ENCODE results near the gene PCDHGB7.
"Not testable (repeated sequence)": the region's sequence is repeated elsewhere in the genome, so short reads cannot be mapped to it uniquely, and the experiment has no call there.

Gene PCDHGB7

DNA sequence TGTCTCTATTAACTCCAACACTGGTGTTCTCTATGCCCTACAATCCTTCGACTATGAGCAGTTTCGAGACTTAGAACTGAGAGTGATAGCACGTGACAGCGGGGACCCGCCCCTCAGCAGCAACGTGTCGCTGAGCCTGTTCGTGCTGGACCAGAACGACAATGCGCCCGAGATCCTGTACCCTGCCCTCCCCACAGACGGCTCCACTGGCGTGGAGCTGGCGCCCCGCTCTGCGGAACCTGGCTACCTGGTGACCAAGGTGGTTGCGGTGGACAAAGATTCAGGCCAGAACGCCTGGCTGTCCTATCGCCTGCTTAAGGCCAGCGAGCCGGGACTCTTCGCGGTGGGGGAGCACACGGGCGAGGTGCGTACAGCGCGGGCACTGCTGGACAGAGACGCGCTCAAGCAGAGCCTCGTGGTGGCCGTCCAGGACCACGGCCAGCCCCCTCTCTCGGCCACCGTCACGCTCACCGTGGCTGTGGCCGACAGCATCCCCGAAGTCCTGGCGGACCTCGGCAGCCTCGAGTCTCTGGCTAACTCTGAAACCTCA, 5.3 kb downstream of the PCDHGB7 start:
- DNase-seq (ENCODE audit: low read depth in 1 of 2, low spot score in 1 of 2): no peak

DNA sequence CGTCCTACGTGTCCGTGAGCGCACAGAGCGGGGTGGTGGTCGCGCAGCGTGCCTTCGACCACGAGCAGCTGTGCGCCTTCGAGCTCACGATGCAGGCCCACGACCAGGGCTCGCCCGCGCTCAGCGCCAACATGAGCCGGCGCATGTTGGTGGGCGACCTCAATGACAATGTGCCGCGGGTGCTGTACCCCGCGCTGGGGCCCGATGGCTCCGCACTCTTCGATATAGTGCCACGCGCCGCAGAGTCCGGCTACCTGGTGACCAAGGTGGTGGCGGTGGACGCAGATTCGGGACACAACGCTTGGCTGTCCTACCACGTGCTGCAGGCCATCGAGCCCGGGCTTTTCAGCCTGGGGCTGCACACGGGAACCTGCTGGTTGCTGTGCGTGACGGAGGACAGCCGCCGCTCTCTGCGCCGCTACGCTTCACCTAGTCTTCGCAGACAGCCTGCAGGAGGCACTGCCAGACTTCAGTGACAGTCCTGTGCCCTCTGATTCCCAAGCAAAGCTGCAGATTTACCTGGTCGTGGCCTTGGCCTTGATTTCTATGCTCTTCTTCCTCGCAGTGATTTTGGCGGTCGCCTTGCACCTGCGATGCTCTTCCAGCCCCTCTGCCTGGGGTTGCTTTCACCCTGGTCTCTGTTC, 10.4 kb downstream of the PCDHGB7 start:
- no peak for DNase-seq (ENCODE audit: low read depth in 1 of 2, low spot score in 1 of 2)

DNA sequence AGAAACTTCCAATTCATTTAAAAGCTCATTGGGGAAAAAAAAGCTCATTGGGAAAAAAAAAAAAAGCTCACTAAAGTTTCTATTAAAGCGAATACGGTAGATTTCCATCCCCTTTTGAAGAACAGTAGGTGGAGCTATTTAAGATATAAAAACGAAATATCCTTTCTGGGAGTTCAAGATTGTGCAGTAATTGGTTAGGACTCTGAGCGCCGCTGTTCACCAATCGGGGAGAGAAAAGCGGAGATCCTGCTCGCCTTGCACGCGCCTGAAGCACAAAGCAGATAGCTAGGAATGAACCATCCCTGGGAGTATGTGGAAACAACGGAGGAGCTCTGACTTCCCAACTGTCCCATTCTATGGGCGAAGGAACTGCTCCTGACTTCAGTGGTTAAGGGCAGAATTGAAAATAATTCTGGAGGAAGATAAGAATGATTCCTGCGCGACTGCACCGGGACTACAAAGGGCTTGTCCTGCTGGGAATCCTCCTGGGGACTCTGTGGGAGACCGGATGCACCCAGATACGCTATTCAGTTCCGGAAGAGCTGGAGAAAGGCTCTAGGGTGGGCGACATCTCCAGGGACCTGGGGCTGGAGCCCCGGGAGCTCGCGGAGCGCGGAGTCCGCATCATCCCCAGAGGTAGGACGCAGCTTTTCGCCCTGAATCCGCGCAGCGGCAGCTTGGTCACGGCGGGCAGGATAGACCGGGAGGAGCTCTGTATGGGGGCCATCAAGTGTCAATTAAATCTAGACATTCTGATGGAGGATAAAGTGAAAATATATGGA, 13.0 kb downstream of the PCDHGB7 start, which contains the start of gene PCDHGA12:
Gene PCDHGA12, plus strand, starts transcription at position 176 of the 782 bp plus-strand sequence. Its CDS starts 253 bp downstream, at position 429.
- DNase-seq (ENCODE audit: low read depth in 1 of 2, low spot score in 1 of 2): no peak

DNA sequence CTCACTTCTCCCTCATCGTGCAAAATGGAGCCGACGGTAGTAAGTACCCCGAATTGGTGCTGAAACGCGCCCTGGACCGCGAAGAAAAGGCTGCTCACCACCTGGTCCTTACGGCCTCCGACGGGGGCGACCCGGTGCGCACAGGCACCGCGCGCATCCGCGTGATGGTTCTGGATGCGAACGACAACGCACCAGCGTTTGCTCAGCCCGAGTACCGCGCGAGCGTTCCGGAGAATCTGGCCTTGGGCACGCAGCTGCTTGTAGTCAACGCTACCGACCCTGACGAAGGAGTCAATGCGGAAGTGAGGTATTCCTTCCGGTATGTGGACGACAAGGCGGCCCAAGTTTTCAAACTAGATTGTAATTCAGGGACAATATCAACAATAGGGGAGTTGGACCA, 13.8 kb downstream of the PCDHGB7 start:
- no peak for DNase-seq (ENCODE audit: low read depth in 1 of 2, low spot score in 1 of 2)

DNA sequence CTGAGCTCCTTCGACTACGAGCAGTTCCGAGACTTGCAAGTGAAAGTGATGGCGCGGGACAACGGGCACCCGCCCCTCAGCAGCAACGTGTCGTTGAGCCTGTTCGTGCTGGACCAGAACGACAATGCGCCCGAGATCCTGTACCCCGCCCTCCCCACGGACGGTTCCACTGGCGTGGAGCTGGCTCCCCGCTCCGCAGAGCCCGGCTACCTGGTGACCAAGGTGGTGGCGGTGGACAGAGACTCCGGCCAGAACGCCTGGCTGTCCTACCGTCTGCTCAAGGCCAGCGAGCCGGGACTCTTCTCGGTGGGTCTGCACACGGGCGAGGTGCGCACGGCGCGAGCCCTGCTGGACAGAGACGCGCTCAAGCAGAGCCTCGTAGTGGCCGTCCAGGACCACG, 14.8 kb downstream of the PCDHGB7 start:
- DNase-seq (ENCODE audit: low read depth in 1 of 2, low spot score in 1 of 2): not testable (repeated sequence)

DNA sequence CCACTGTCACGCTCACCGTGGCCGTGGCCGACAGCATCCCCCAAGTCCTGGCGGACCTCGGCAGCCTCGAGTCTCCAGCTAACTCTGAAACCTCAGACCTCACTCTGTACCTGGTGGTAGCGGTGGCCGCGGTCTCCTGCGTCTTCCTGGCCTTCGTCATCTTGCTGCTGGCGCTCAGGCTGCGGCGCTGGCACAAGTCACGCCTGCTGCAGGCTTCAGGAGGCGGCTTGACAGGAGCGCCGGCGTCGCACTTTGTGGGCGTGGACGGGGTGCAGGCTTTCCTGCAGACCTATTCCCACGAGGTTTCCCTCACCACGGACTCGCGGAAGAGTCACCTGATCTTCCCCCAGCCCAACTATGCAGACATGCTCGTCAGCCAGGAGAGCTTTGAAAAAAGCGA, 15.2 kb downstream of the PCDHGB7 start:
- DNase-seq (ENCODE audit: low read depth in 1 of 2, low spot score in 1 of 2): not testable (repeated sequence)

DNA sequence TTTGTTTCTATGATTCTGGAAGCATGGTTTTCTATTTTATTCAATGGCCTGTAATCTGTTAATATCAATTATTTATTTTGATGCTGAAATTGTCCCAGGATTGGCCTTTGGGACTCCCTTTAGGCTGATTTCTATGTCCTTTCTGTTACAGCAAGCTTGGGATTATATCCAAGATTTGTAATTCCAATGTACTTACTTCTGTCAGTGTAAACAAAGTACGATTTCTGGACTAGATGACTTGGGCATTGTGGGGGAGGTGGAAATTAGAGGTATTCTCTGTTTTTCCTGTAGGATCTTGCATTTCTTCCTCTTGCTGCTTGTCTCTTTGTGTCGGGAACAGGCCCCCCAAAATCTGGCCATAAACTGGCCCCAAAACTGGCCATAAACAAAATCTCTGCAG, 16.5 kb downstream of the PCDHGB7 start:
- DNase-seq (ENCODE audit: low read depth in 1 of 2, low spot score in 1 of 2): no peak

DNA sequence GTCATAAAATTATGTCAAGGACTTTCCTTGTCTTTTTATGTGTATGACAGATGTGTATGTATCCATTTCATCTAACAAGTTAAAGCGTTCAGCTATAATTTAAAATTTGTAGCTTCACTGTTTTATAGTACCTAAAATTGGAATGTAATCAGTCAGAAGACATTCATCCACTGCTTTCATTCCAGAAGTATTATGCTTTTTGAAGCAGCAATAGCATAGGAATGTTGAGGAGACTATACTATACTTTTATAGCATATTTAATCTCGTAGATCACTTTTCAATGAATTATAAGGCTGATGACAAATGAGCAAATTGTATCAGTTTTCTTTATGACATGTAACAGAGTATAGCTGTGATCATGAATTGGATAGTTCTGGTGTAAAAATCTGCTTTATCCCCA, 19.7 kb downstream of the PCDHGB7 start:
- DNase-seq (ENCODE audit: low read depth in 1 of 2, low spot score in 1 of 2): no peak

DNA sequence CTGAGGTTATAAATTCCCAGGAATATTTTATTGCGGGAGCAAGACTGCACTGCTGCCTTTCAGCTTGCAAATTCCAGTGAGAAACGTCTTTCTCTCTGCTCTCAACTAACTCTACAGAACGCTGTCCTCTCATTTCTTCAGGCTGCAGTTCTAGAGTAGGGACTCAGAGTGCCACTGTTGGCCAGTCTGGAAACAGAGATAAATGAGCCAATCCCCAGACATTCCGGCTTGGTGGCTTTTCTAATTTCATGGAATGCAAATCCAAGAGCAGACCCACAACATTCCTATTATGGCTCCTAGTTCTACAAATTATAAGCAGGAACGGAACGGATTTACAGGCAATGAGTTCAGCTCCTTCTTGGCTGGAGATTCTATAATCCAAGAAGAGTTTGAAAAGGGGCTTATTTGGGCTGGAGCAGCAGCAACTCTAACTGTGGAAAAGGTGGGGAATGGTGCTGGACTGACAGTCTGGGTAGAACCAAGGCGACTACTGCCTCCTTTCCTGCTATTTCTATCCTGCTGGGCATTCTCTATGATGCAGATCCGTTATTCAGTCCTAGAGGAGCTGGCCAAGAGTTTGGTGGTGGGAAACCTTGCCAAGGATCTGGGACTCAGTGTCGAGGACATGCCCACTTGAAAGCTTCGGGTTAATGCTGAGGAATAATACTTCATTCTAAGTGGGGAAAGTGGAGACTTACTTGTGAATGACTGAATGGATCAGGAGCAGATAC, 22.1 kb downstream of the PCDHGB7 start:
- DNase-seq (ENCODE audit: low read depth in 1 of 2, low spot score in 1 of 2): no peak

DNA sequence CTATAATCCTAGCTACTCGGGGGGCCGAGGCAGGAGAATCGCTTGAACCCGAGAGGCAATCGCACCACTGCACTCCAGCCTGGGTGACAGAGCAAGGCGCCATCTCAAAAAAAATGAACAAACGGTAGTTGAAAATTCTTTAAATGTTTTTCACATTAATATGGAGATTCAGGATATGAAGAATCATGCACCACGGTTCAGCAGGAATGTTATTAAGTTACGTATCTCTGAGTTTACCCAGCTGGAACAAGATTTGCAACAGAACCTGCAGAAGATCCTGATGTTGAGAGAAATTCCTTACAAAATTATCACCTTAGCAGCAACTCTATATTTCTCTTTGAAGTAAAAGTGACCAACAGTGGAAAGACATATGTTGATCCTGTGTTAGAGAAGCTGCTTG, 22.9 kb downstream of the PCDHGB7 start:
- DNase-seq (ENCODE audit: low read depth in 1 of 2, low spot score in 1 of 2): no peak

DNA sequence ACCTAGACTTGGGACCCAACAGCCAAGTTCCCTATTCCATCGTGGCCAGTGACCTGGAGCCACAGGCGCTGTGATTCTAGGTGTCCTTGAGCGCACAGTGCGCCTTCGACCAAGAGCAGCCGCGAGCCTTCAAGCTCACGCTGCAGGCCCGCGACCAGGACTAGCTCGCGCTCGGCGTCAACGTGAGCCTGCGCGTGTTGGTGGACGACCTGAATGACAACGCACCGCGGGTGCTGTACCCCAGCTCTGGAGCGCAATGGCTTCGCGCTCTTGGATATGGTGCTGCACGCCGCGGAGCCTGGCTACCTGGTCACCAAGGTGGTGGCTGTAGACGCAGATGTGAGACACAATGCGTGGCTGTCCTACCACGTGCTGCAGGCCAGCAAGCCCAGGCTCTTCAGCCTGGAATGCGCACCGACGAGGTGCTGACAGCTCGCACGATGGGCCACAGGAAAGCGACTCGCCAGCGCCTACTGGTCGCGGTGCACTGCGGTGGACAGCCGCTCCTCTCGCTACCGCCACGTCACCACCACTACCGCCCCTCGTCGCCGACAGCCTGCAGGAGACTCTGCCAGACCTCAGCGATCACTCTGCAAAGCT, 24.2 kb downstream of the PCDHGB7 start:
- DNase-seq (ENCODE audit: low read depth in 1 of 2, low spot score in 1 of 2): no peak

DNA sequence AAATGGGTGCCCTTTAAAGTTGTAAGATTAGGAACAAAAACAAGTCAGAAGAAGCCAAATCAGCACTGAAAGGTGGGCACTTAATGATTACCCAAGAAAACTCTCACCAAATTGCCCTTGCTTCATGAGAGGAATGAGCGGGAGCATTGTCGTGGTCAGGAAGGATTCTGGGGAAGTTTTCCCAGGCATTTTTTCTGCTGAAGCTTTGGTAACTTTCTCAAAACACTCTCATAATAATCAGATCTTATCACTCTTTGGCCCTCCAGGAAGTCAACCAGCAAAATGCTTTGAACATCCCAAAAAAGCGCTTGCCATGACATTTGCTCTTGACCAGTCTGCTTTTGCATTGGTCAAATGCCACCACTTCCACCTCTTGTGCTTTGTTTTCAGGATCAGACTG, 47.9 kb downstream of the PCDHGB7 start:
- DNase-seq (ENCODE audit: low read depth in 1 of 2, low spot score in 1 of 2): no peak
